A204.1 (cell line): ENCODE data around the gene DCTN2.
"Not testable (repeated sequence)": the region's sequence is repeated elsewhere in the genome, so short reads cannot be mapped to it uniquely, and the experiment has no call there.

Source experiments
- FAIRE-seq: peaks from 2 replicates; lab custom pipeline; 2012; peaks lifted over from hg19 to GRCh38; lab: Jason Lieb, UNC

The DCTN2 gene

DNA sequence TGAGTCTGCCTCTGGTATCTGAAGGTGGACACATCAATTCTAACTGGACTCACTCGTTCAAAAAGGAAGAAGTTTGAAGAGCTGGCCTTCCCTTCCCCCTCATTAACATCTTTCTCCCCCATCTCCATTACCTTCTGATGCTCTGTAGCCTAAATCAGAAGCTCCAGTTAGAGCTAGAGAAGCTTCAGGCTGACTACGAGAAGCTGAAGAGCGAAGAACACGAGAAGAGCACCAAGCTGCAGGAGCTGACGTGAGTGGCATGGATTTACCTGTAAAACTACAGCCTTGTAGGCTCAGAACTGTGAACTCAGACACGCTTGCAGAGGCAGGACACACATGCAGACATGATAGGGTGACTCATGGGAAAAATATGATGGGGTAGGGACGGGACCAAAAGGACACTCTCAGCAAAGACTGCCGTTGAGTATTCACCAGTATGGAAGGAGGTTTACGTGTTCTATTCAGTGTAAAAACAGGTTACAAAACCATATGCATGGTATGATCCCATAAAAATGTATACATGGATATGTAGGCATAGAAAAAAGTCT lies 29.7 kb upstream of the DCTN2 start:
- FAIRE-seq = no peak

- no peak for FAIRE-seq
These were observed 29.0 kb upstream of the DCTN2 start for GRCh38 chr12:57575771-57576612.

GRCh38 chr12:57574795-57575194 lies 27.8 kb upstream of the DCTN2 start:
- FAIRE-seq = no peak

- FAIRE-seq = no peak
These were observed 25.2 kb upstream of the DCTN2 start for GRCh38 chr12:57571926-57572762.

DNA sequence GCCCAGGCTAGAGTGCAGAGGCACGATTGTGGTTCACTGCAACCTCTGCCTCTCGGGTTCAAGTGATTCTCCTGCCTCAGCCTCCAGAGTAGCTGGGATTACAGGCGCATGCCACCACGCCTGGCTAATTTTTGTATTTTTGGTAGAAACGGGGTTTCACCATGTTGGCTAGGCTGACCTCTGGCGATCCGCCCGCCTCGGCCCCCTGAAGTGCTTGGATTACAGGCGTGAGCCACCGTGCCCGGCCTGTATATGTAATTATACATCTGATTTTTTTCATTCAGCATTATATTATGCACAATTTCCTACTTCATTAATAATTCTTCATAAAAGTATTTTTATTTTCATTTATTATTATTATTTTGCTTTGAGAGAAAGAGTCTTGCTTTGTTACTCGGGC lies 23.4 kb upstream of the DCTN2 start:
- FAIRE-seq = not testable (repeated sequence)

GRCh38 chr12:57569858-57570257 lies 22.9 kb upstream of the DCTN2 start:
- no peak for FAIRE-seq

GRCh38 chr12:57568838-57569237 lies 21.8 kb upstream of the DCTN2 start:
- FAIRE-seq = no peak

DNA sequence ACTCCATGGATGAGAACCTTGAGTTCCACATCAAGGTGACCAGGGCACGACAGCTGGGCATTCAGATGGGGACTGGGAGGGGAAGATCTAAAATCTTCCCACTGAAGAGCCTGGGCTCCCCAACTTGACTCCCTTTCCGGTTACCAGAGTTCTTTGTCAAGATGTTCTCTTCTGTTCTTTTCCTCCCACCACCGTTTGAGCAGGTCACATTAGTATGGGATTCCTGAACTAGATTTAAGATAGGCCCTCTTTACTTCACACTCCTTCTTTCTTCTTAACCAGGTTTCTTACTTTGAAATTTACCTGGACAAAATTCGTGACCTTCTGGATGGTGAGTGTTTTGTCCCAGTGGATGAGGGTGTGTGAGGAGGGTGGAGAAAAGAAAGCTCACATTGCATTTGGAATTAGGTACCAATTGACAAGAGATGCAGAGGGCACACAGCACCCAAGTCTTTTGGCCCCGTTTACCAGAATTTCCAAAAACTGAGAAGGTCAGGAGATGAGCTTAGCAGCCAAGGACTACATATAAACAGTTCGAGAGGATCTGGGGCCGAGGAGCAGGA lies 17.3 kb upstream of the DCTN2 start:
- no peak for FAIRE-seq

DNA sequence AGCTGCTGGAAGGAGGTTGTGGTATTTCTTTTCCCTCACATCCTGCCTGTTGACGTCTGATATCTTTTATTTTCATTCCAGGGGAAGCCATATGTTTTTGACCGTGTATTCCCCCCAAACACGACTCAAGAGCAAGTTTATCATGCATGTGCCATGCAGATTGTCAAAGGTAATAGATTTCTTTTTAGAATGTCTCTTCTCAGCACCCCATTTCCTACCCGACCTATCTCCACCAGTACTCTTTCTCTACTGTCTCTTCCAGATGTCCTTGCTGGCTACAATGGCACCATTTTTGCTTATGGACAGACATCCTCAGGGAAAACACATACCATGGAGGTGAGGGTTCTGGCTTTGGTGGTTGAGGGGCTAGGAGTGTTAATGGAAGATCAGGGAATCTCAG lies 16.4 kb upstream of the DCTN2 start:
- no peak for FAIRE-seq

- FAIRE-seq = not testable (repeated sequence)
These were observed 14.1 kb upstream of the DCTN2 start for GRCh38 chr12:57561117-57561516.

DNA sequence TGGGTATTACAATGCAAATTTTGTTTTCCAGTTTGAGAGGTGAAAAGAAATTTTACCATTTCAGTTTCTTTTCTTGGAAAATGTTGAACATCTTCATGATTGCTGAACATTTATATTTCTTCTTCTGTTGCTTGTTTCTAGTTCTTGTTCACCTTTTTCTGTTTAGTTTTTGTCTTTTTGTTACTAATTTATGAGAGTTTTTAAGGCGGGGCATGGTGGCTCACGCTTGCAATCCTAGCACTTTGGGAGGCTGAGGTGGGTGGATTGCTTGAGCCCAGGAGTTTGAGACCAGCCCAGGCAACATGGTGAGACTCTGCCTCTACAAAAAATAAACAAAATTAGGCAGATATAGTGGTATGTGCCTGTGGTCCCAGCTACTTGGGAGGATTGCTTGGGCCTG lies 13.5 kb upstream of the DCTN2 start:
- FAIRE-seq = no peak

DNA sequence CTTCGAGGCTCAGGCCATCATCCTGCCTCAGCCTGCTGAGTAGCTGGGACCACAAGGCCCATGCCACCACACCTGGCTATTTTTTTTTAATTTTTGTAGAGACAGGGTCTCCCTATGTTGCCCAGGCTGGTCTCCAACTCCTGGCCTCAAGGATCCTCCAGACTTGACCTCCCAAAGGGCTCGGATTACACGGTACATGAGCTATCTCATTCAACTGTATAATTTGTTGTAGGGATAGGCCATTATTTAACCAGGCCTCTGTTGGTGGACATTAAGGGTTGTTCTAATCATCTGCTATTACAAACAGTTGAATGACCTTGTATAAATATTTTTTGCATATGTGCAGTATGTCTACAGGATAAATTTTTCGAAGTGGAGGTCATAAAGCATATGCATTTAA lies 11.9 kb upstream of the DCTN2 start:
- FAIRE-seq = no peak

DNA sequence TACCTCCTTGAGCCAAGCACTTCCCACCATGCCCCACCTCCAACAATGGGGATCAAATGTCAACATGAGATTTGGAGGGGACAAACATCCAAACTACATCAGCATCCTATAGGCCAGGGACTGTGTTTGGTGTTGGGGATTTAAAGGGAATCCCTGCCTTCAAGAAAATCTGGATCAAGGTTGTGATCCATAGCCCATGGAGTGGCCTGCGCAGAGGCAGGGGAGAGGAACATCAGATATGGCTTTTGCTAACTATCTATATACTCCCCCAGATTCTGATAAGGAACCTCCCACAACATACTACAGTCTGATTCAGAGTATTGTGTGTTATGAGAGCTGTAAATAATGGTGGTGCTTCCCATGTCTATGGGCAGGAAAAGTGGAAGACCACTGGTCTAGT lies 7.9 kb upstream of the DCTN2 start:
- FAIRE-seq = no peak

GRCh38 chr12:57554453-57554852 lies 7.5 kb upstream of the DCTN2 start:
- no peak for FAIRE-seq

DNA sequence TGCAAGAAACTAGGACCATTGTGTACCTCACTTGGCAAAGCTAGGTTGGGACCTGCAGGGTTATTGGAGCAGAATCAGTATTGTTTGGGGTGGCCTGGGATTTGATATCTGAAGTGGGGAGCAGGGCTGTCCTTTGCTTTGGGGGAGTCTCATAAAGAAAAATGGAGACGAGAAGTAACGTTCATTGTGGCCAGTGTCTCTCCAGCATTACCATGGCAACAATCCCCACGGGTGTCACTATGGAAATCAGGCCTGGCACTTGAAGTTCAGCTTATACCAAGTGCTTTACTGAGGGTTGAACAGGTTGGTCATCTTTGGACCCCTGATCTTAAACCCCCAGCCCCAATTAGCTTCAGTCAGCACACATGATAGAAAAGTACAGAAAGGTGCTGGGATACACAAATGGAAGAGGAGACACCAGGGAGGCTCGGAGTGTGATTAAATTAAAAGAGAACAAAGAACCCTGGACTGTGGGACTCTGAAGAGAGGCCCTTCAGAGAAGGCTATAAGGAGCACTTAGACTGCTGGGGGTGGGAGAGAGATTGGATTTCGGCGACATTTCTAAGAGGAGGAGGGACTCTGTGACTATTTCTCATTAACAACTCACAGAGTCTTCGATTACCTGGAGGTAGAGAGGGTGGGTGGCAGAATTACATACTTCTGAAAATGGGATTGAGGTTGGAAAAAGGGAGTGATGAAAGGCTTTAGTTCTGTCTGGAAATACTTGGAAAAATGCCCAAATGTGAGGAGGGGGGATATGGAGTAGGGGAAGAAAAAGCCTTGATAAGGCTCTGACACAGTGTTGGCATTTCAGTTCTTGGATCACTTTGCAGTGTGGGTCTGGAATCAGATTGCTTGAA lies 6.6 kb upstream of the DCTN2 start:
- no peak for FAIRE-seq

- FAIRE-seq = no peak
These were observed 5.9 kb upstream of the DCTN2 start for GRCh38 chr12:57552835-57553313.

GRCh38 chr12:57552306-57552651 lies 5.3 kb upstream of the DCTN2 start:
- no peak for FAIRE-seq

DNA sequence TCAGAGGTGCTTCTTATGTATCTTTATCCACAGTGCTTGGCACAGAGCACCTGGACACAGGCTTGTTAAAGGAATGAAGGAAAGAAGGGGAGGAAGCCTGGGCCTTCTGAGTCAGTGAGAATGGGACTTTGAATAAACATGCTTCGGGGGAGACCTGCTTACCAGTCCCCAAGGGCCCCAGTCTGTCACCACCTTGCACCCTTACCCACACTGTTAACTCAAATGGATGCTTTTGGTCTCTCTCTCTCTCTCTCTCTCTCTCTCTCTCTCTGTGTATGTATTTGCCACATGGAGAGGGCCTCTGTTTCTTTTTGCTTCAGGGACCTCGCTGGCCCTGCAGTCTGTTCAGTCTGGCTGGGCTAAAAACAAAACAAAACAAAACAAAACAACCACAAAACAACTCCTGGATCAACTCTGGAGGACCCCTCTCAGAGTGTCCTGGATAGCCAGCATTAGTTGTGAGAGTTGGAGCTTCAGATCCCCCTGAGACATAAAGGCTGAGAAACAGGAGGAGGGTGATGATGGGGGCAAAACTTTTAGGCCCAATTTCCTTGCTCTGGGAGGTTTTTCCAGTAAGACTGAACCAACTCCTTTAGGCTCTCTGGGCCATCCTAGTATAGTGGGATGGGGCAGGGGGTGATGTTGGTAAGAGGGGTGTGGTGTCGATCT lies 4.8 kb upstream of the DCTN2 start:
- FAIRE-seq = no peak

DNA sequence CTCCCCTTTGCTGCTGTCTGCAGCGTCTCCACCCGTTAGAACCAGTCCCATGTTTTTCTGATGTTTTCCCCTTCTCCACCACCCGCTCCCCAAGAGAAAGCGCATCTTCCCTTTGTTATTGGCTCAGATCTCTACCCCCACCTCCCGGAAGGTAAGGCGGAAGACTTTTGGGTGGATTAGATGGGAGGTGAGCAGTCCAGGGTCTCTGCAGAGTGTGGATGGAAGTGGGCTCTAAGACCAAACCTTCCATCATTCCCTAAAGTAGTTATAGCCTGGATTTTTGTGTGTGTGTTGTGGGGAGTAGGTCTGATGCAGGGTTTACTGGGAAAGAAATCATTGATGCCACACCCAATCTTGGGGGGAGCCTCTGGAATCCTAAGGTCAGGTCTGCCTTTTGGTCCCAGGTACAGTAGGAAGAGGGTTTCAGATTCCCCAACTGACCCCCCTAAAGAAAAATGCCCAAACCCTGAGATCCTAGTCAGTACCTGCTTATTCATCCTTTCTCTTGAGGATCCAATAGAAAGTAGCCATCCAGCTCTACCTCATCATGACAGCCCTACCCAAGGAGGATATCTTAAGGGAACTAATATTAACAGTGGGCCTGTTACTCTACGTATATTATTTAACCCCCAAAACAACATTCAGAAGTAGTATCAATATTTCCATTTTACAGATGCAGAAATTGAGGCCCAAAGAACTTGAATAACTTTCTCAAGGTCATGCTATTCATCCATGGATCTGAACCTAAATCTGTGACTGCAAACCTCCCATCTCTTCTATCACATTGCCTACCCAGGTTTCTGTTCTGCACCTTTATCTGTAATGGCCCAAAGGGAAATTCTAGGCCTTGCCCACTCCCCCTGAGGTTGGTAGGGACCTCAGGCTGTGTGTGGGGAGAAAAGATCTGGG lies 3.9 kb upstream of the DCTN2 start:
- no peak for FAIRE-seq
